Skeletal muscle cell (primary cell): ENCODE data around the gene PROM1.
A peak's percentile ranks its signal among the peaks of the same experiment; 100 is the strongest.

Experiments used
- DNase-seq: peaks from one replicate; pipeline ENCODE4 v3.0.0-alpha.2; 2010; ENCODE audit warnings: low read depth
- H3K4me3 ChIP-seq: 2 replicates; pipeline ENCODE4 v1.5.1; 2011; ENCODE audit warnings: low read depth, mild to moderate bottlenecking, control low read depth, low read length, moderate library complexity

The PROM1 gene

GRCh38 chr4:15930314-15930713 is 153.5 kb downstream of the PROM1 start:
- no peak overlapping the region for H3K4me3 ChIP-seq
- DNase-seq, result no peak

GRCh38 chr4:15929540-15929939 is 154.3 kb downstream of the PROM1 start:
- no peak overlapping the region for H3K4me3 ChIP-seq
- no peak for DNase-seq

GRCh38 chr4:15928883-15929282 is 154.9 kb downstream of the PROM1 start:
- no peak overlapping the region for H3K4me3 ChIP-seq

GRCh38 chr4:15926486-15926885 is 157.3 kb downstream of the PROM1 start:
- DNase-seq, result no peak
- H3K4me3 ChIP-seq, result no peak overlapping the region

More at GRCh38 chr4:15928883-15929282, 154.9 kb downstream of the PROM1 start:
- DNase-seq, result no peak

- no peak for DNase-seq
- H3K4me3 ChIP-seq, result no peak overlapping the region
These were observed 158.0 kb downstream of the PROM1 start for GRCh38 chr4:15925830-15926229.

- no peak for DNase-seq
- H3K4me3 ChIP-seq, result no peak overlapping the region
These were observed 162.3 kb downstream of the PROM1 start for GRCh38 chr4:15921592-15921932.

- no peak overlapping the region for H3K4me3 ChIP-seq
- DNase-seq, result peak; percentile 93
These were observed 162.9 kb downstream of the PROM1 start for GRCh38 chr4:15920723-15921591.

- no peak overlapping the region for H3K4me3 ChIP-seq
- no peak for DNase-seq
These were observed 165.2 kb downstream of the PROM1 start for GRCh38 chr4:15918484-15919129.
